ENCODE results near the gene CCNY. TPM values are rescaled to one million over a fixed set of nuclear protein-coding genes. Genes with fewer than 3 reads are reported as not detected.
A peak's percentile ranks its signal among the peaks of the same experiment; 100 is the strongest.

CCNY gene
- total RNA-seq, 1 experiment from 2014 or later: 122 TPM

GRCh38 chr10:35555962-35556930, 219.9 kb downstream of the CCNY start:
- Histone ChIP-seq H3K4me3 (ENCODE audit: low read depth, low read length) (no peak overlapping the region), H3K36me3 (ENCODE audit: control insufficient read depth, insufficient read depth, low read length) (no peaks in the 10 kb centered on the region), H3K9me3 (no peaks in the 10 kb centered on the region), H3K4me1 (no peaks in the 10 kb centered on the region), H3K27me3 (replicated peaks; ENCODE audit: control insufficient read depth, insufficient read depth, low read length) (no peaks in the 10 kb centered on the region)
- intact Hi-C loops (cut with micrococcal nuclease; ENCODE audit: unreplicated experiment): no loop called here
- Mint-ChIP-seq H3K4me3 (ENCODE audit: unreplicated experiment) (no peak overlapping the region), H3K27ac (ENCODE audit: unreplicated experiment) (no peak overlapping the region), H3K9me3 (ENCODE audit: unreplicated experiment) (no peaks in the 10 kb centered on the region), H3K36me3 (ENCODE audit: insufficient read depth, unreplicated experiment) (peaks cover 37% of the 10 kb centered on the region), H3K4me1 (ENCODE audit: low read depth, unreplicated experiment) (peaks cover 6% of the 10 kb centered on the region), H3K27me3 (ENCODE audit: insufficient read depth, unreplicated experiment) (no peaks in the 10 kb centered on the region)
- ChIA-PET POLR2A (no interaction called here), CTCF (interaction anchor here (0.6 to 1.2 kb wide), 2 partner anchors 9 to 10 kb away, joined by 3 read pairs; no protein-coding TSS in a partner anchor)
- no TSS peak for BruUV-seq (replicated peaks)
- no peak for DNase-seq
- no peak for TF ChIP-seq CTCF (IDR thresholded peaks at IDR 0.05; ENCODE audit: insufficient read depth in 1 of 2, low read depth in 1 of 2, low read length in 1 of 2, severe bottlenecking in 1 of 2, unreplicated experiment in 1 of 2)

GRCh38 chr10:35558276-35558675, 222.0 kb downstream of the CCNY start:
- Histone ChIP-seq H3K36me3 (ENCODE audit: control insufficient read depth, insufficient read depth, low read length) (no peaks in the 10 kb centered on the region), H3K9me3 (no peaks in the 10 kb centered on the region), H3K4me3 (ENCODE audit: low read depth, low read length) (no peak overlapping the region), H3K27me3 (replicated peaks; ENCODE audit: control insufficient read depth, insufficient read depth, low read length) (no peaks in the 10 kb centered on the region), H3K4me1 (no peaks in the 10 kb centered on the region)
- TF ChIP-seq CTCF (IDR thresholded peaks at IDR 0.05; ENCODE audit: insufficient read depth in 1 of 2, low read depth in 1 of 2, low read length in 1 of 2, severe bottlenecking in 1 of 2, unreplicated experiment in 1 of 2): no peak
- no peak overlapping the region for H3K4me3 Mint-ChIP-seq (ENCODE audit: unreplicated experiment)
- H3K36me3 Mint-ChIP-seq (ENCODE audit: insufficient read depth, unreplicated experiment): peaks cover 32% of the 10 kb centered on the region
- no peak for DNase-seq
- H3K27ac Mint-ChIP-seq (ENCODE audit: unreplicated experiment): no peak overlapping the region
- H3K4me1 Mint-ChIP-seq (ENCODE audit: low read depth, unreplicated experiment): no peaks in the 10 kb centered on the region
- intact Hi-C loops (cut with micrococcal nuclease; ENCODE audit: unreplicated experiment): no loop called here
- POLR2A ChIA-PET: no interaction called here
- CTCF ChIA-PET: interaction anchor here (0.6 kb wide), 1 partner anchor 318 kb away, joined by 5 read pairs; no protein-coding TSS in a partner anchor
- no peaks in the 10 kb centered on the region for H3K9me3 Mint-ChIP-seq (ENCODE audit: unreplicated experiment)
- no peaks in the 10 kb centered on the region for H3K27me3 Mint-ChIP-seq (ENCODE audit: insufficient read depth, unreplicated experiment)
- BruUV-seq (replicated peaks): no TSS peak

GRCh38 chr10:35559416-35559815, 223.1 kb downstream of the CCNY start:
- Mint-ChIP-seq H3K4me1 (ENCODE audit: low read depth, unreplicated experiment) (no peaks in the 10 kb centered on the region), H3K27ac (ENCODE audit: unreplicated experiment) (peak overlapping the region; percentile 32), H3K36me3 (ENCODE audit: insufficient read depth, unreplicated experiment) (peaks cover 37% of the 10 kb centered on the region), H3K4me3 (ENCODE audit: unreplicated experiment) (no peak overlapping the region), H3K9me3 (ENCODE audit: unreplicated experiment) (no peaks in the 10 kb centered on the region), H3K27me3 (ENCODE audit: insufficient read depth, unreplicated experiment) (no peaks in the 10 kb centered on the region)
- no TSS peak for BruUV-seq (replicated peaks)
- H3K9me3 ChIP-seq: no peaks in the 10 kb centered on the region
- intact Hi-C loops (cut with micrococcal nuclease; ENCODE audit: unreplicated experiment): no loop called here
- ChIA-PET POLR2A (no interaction called here), CTCF (no interaction called here)
- H3K36me3 ChIP-seq (ENCODE audit: control insufficient read depth, insufficient read depth, low read length): no peaks in the 10 kb centered on the region
- no peak overlapping the region for H3K4me3 ChIP-seq (ENCODE audit: low read depth, low read length)
- H3K27me3 ChIP-seq (replicated peaks; ENCODE audit: control insufficient read depth, insufficient read depth, low read length): no peaks in the 10 kb centered on the region
- no peaks in the 10 kb centered on the region for H3K4me1 ChIP-seq
- no peak for TF ChIP-seq CTCF (IDR thresholded peaks at IDR 0.05; ENCODE audit: insufficient read depth in 1 of 2, low read depth in 1 of 2, low read length in 1 of 2, severe bottlenecking in 1 of 2, unreplicated experiment in 1 of 2)
- DNase-seq: no peak

Measured in Caco-2 (cell line).